ENCODE results near the gene A4GNT. TPM values are rescaled to one million over a fixed set of nuclear protein-coding genes. Genes with fewer than 3 reads are reported as not detected.
"Not testable (repeated sequence)": the region's sequence is repeated elsewhere in the genome, so short reads cannot be mapped to it uniquely, and the experiment has no call there.

Gene A4GNT
- total RNA-seq, 4 donors from 2014 or later, result not detected

- H3K4me1 ChIP-seq, result no peaks in the 10 kb centered on the region
- intact Hi-C loops (cut with DNase I; ENCODE audit: low total_unique reads) (no loop called here), in situ Hi-C loops (cut with MboI; ENCODE audit: low pct_ligation_motif_present in 1 of 4, low pct_unique_long_range_greater_than_20kb in 1 of 4, low sequenced_read_pairs in 3 of 4) (no loop called here)
- H3K9me3 ChIP-seq, result no peaks in the 10 kb centered on the region
- DNase-seq, result no peak
- H3K27ac ChIP-seq, result no peak overlapping the region
- no peaks in the 10 kb centered on the region for H3K36me3 ChIP-seq
- TF ChIP-seq POLR2A (IDR thresholded peaks at IDR 0.05) (no peak), CTCF (IDR thresholded peaks at IDR 0.05) (no peak), POLR2AphosphoS5 (IDR thresholded peaks at IDR 0.05) (no peak), EP300 (IDR thresholded peaks at IDR 0.05; ENCODE audit: low read depth) (no peak)
- no peak overlapping the region for H3K4me3 ChIP-seq
- 69 to 90% methylated on average over 4 to 12 of the region's 12 CpGs for WGBS, 2 donors (ENCODE audit: low coverage in 1 of 2)
- H3K27me3 ChIP-seq, result no peaks in the 10 kb centered on the region
Observed at GRCh38 chr3:138097192-138098172, 34.7 kb downstream of the A4GNT start.

- DNase-seq, result no peak
- Histone ChIP-seq H3K27ac (no peak overlapping the region), H3K4me1 (no peaks in the 10 kb centered on the region), H3K27me3 (no peaks in the 10 kb centered on the region), H3K4me3 (no peak overlapping the region), H3K36me3 (no peaks in the 10 kb centered on the region), H3K9me3 (no peaks in the 10 kb centered on the region)
- WGBS, 2 donors (ENCODE audit: low coverage in 1 of 2), result 41 to 43% methylated on average over 2 of the region's 2 CpGs
- TF ChIP-seq POLR2A (IDR thresholded peaks at IDR 0.05), result no peak
- no peak for TF ChIP-seq CTCF (IDR thresholded peaks at IDR 0.05)
- no peak for TF ChIP-seq EP300 (IDR thresholded peaks at IDR 0.05; ENCODE audit: low read depth)
- no peak for TF ChIP-seq POLR2AphosphoS5 (IDR thresholded peaks at IDR 0.05)
- intact Hi-C loops (cut with DNase I; ENCODE audit: low total_unique reads), result no loop called here
- in situ Hi-C loops (cut with MboI; ENCODE audit: low pct_ligation_motif_present in 1 of 4, low pct_unique_long_range_greater_than_20kb in 1 of 4, low sequenced_read_pairs in 3 of 4), result no loop called here
Observed at GRCh38 chr3:138093721-138094120, 38.5 kb downstream of the A4GNT start.

GRCh38 chr3:138092023-138092422 is 40.2 kb downstream of the A4GNT start:
- no peaks in the 10 kb centered on the region for H3K36me3 ChIP-seq
- H3K4me3 ChIP-seq, result no peak overlapping the region
- TF ChIP-seq POLR2A (IDR thresholded peaks at IDR 0.05) (no peak), EP300 (IDR thresholded peaks at IDR 0.05; ENCODE audit: low read depth) (no peak), POLR2AphosphoS5 (IDR thresholded peaks at IDR 0.05) (no peak), CTCF (IDR thresholded peaks at IDR 0.05) (no peak)
- no peaks in the 10 kb centered on the region for H3K27me3 ChIP-seq
- intact Hi-C loops (cut with DNase I; ENCODE audit: low total_unique reads), result no loop called here
- H3K27ac ChIP-seq, result no peak overlapping the region
- H3K9me3 ChIP-seq, result no peaks in the 10 kb centered on the region
- H3K4me1 ChIP-seq, result no peaks in the 10 kb centered on the region
- in situ Hi-C loops (cut with MboI; ENCODE audit: low pct_ligation_motif_present in 1 of 4, low pct_unique_long_range_greater_than_20kb in 1 of 4, low sequenced_read_pairs in 3 of 4), result no loop called here
- no peak for DNase-seq
- WGBS, 2 donors (ENCODE audit: low coverage in 1 of 2), result 83 to 88% methylated on average over 1 to 2 of the region's 2 CpGs

- H3K4me1 ChIP-seq, result no peaks in the 10 kb centered on the region
- DNase-seq, result no peak
- peaks cover 0 to 6% (median 0%) of the 10 kb centered on the region in 4 donors for H3K36me3 ChIP-seq
- 59 to 71% methylated on average over 3 of the region's 3 CpGs for WGBS, 2 donors (ENCODE audit: low coverage in 1 of 2)
- no peaks in the 10 kb centered on the region for H3K9me3 ChIP-seq
- H3K27ac ChIP-seq, result no peak overlapping the region
- H3K27me3 ChIP-seq, result no peaks in the 10 kb centered on the region
- in situ Hi-C loops (cut with MboI; ENCODE audit: low pct_ligation_motif_present in 1 of 4, low pct_unique_long_range_greater_than_20kb in 1 of 4, low sequenced_read_pairs in 3 of 4) (no loop called here), intact Hi-C loops (cut with DNase I; ENCODE audit: low total_unique reads) (no loop called here)
- TF ChIP-seq EP300 (IDR thresholded peaks at IDR 0.05; ENCODE audit: low read depth) (no peak), CTCF (IDR thresholded peaks at IDR 0.05) (no peak), POLR2AphosphoS5 (IDR thresholded peaks at IDR 0.05) (no peak), POLR2A (IDR thresholded peaks at IDR 0.05) (no peak)
- no peak overlapping the region for H3K4me3 ChIP-seq
Observed at GRCh38 chr3:138089091-138089490, 43.1 kb downstream of the A4GNT start.

- H3K4me1 ChIP-seq; H3K9me3 ChIP-seq; H3K27ac ChIP-seq; DNase-seq; in situ Hi-C loops (cut with MboI; ENCODE audit: low pct_ligation_motif_present in 1 of 4, low pct_unique_long_range_greater_than_20kb in 1 of 4, low sequenced_read_pairs in 3 of 4); intact Hi-C loops (cut with DNase I; ENCODE audit: low total_unique reads); H3K4me3 ChIP-seq; H3K27me3 ChIP-seq; H3K36me3 ChIP-seq: not testable (repeated sequence)
- 100% methylated on average over 1 of the region's 3 CpGs for WGBS, 2 donors (ENCODE audit: low coverage in 1 of 2)
Observed at GRCh38 chr3:138085745-138086144, 46.4 kb downstream of the A4GNT start.
